RWPE2 (cell line): Measurements from ENCODE around the gene AMPH.

Experiments
- ATAC-seq: fragments of 200-7000 bp; cut with Tn5 transposase; 3 replicates; pipeline ENCODE4 v1.9.1; 2021; ENCODE audit warnings: low read depth
- DNase-seq: peaks from one replicate; pipeline ENCODE4 v3.0.0-alpha.2; 2020; ENCODE audit warnings: low spot score
- H3K27ac ChIP-seq: fragments of 450-650 bp; 2 replicates; pipeline ENCODE4 v1.5.1; 2017; ENCODE audit warnings: mild to moderate bottlenecking; ENCODE audit not compliant: poor library complexity, severe bottlenecking
- H3K27me3 ChIP-seq: fragments of 250-450 bp; sonication (Bioruptor Pico); 2 replicates; pipeline ENCODE4 v1.5.1; 2021; ENCODE audit warnings: mild to moderate bottlenecking, moderate library complexity; ENCODE audit not compliant: insufficient read depth, poor library complexity, severe bottlenecking
- H3K36me3 ChIP-seq: fragments of 250-450 bp; sonication (Bioruptor Pico); 2 replicates; pipeline ENCODE4 v1.5.1; 2020; ENCODE audit warnings: low read depth, mild to moderate bottlenecking, moderate library complexity
- H3K4me1 ChIP-seq: fragments of 250-450 bp; sonication (Bioruptor Pico); 2 replicates; pipeline ENCODE4 v1.5.1; 2021; ENCODE audit warnings: mild to moderate bottlenecking, moderate library complexity; ENCODE audit not compliant: insufficient read depth, poor library complexity, severe bottlenecking
- H3K4me3 ChIP-seq: fragments of 250-450 bp; sonication (Bioruptor Pico); 2 replicates; pipeline ENCODE4 v1.5.1; 2021; ENCODE audit warnings: mild to moderate bottlenecking, moderate library complexity; ENCODE audit not compliant: severe bottlenecking
- H3K9me3 ChIP-seq: fragments of 250-450 bp; sonication (Bioruptor Pico); 2 replicates; pipeline ENCODE4 v1.5.1; 2021; ENCODE audit warnings: mild to moderate bottlenecking, moderate library complexity; ENCODE audit not compliant: severe bottlenecking
- CTCF ChIP-seq: fragments of 450-650 bp; IDR thresholded peaks from one replicate; pipeline ENCODE4 v1.5.1; 2017; ENCODE audit warnings: mild to moderate bottlenecking, moderate library complexity; ENCODE audit not compliant: poor library complexity, severe bottlenecking

Gene AMPH

DNA sequence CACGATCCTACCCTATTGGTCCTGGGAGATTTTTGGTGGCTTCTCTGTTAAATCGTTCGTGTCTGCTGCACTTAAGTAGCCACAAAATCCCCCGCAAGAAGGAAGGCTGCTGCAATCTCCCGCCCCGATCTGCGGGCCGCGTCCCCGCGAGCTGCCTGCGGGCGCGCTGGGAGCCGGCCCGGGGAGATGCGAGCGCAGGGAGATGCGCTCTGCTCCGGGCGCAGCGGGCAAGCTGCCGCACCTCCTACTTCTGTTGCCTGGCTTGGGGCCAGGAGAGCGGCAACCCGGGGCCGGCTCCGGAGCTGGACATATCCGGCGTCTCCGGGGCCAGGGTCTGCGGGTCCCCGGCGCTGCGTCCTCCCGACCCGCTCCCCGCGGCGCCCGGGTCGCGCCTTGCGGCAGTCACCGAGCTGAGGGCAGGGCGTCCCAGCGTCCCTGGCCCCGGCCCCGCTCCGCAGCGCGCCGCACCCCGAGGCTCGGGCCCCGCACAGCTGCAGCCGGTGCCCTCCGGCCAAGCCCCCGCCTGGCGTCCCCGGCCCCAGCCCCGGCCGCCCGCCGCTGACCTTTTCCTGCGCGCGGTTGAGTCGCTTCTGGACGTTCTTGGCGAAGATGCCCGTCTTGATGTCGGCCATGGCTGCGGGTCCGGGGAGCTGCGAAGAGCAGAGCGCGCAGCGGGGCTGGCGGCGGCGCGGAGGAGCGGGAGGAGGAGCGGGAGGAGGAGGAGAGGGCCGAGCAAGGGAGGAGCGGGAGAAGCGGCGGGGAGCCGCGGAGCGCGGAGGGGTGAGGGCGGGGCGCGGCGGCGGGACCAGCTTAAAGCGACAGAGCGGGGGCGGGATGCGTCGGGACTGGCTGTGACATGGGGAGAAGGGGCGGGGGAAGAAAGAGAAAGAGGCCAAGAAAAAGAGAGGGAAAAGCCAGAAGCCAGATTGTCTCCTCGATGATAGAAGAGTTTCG, at the start of gene AMPH:
Gene AMPH, minus strand, starts transcription at position 654 of the 954 bp plus-strand sequence. Its CDS starts 22 bp downstream, at position 632.
- H3K27me3 ChIP-seq: peaks cover 38% of the 10 kb centered on the region
- H3K4me3 ChIP-seq: peak within 1 kb of the TSS; percentile 29
- no peaks in the 10 kb centered on the region for H3K9me3 ChIP-seq
- TF ChIP-seq CTCF: no peak
- H3K36me3 ChIP-seq: no peaks in the 10 kb centered on the region
- H3K27ac ChIP-seq: no peak within 1 kb of the TSS
- DNase-seq (no peak), ATAC-seq (peak; percentile 59)
- no peaks in the 10 kb centered on the region for H3K4me1 ChIP-seq

- TF ChIP-seq CTCF: no peak
- H3K4me1 ChIP-seq: no peaks in the 10 kb centered on the region
- no peak overlapping the region for H3K4me3 ChIP-seq
- H3K36me3 ChIP-seq: no peaks in the 10 kb centered on the region
- no peaks in the 10 kb centered on the region for H3K9me3 ChIP-seq
- no peak overlapping the region for H3K27ac ChIP-seq
- ATAC-seq: peak; percentile 25; the same call in 1 of the 3 replicates
- H3K27me3 ChIP-seq: no peaks in the 10 kb centered on the region
- DNase-seq: no peak
Measured at GRCh38 chr7:38679419-38679818, 48.2 kb upstream of the AMPH start.

DNA sequence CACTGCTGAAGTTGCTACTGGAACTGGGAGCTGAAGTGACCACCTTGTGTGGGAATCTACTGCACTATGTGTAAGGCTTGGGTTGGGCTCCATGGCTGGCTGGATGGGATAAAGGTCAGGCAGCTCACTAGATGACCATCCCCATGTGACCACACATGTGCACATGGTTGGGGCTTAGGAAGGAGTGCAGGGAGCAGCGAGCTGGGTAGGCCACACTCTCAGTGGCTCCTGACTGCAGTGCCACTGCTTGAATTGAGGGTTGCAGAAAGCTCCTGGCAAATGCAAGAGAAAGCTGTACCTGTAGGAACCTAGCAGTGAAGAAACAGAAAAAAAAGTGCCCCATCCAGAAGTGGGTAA, 47.5 kb upstream of the AMPH start:
- Histone ChIP-seq H3K4me1 (peaks cover 5% of the 10 kb centered on the region), H3K27me3 (no peaks in the 10 kb centered on the region), H3K9me3 (no peaks in the 10 kb centered on the region), H3K27ac (no peak overlapping the region), H3K4me3 (no peak overlapping the region), H3K36me3 (no peaks in the 10 kb centered on the region)
- DNase-seq: no peak
- no peak for TF ChIP-seq CTCF
- no peak for ATAC-seq

DNA sequence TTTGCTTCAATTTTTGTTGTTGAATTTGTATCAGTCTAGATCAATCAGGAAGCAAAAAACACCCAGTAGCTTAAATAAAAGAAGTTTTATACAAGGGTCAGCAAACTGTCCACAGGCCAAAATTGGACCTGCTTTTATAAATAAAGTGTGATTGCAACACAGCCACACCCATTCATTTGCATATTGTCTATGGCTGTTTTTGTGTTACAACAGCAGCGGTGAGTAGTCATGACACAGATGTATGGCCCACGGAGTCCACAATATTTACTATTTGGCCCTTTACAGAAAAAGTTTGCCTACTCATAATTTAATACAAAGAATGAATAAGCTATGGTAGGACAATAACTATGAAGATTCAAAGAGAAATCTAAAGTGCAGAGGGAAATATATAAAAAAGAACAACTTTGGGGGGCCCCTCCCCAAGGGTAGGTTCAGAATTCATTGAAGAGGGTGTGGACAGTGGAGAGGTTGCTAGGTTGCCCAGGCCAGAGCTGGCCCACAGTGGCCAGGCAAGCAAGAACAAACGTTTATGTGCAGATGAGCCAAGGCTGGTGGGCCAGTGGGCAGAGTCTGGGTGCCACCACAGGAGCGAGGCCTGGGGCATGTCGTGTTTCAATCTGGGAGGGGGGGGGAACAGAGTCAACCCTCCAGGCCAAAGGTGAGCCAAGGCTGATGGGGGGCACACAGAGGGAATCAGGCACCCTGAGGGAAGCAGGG, 47.0 kb upstream of the AMPH start:
- H3K27ac ChIP-seq: no peak overlapping the region
- DNase-seq: no peak
- no peaks in the 10 kb centered on the region for H3K36me3 ChIP-seq
- no peak for ATAC-seq
- peaks cover 10% of the 10 kb centered on the region for H3K4me1 ChIP-seq
- no peak overlapping the region for H3K4me3 ChIP-seq
- TF ChIP-seq CTCF: no peak
- no peaks in the 10 kb centered on the region for H3K27me3 ChIP-seq
- H3K9me3 ChIP-seq: no peaks in the 10 kb centered on the region
